GM19397 (cell line): ENCODE results near the gene TEFM.
"Not testable (repeated sequence)": the region's sequence is repeated elsewhere in the genome, so short reads cannot be mapped to it uniquely, and the experiment has no call there.

Experiments
- ATAC-seq: cut with Tn5 transposase; IDR thresholded peaks from one replicate; pipeline ENCODE4 v1.9.1; 2021; ENCODE audit warnings: mild to moderate bottlenecking, moderate library complexity; ENCODE audit not compliant: unreplicated experiment

TEFM gene

GRCh38 chr17:30906101-30906911 lies at the start of gene TEFM:
Gene TEFM (minus strand): TSS chr17:30906238. CDS start chr17:30906198, 40 bp downstream.
- peak; percentile 82 for ATAC-seq

GRCh38 chr17:30954046-30954830 lies 48.2 kb upstream of the TEFM start:
- ATAC-seq: no peak

GRCh38 chr17:30952638-30953393 lies 46.8 kb upstream of the TEFM start:
- no peak for ATAC-seq

GRCh38 chr17:30950669-30951399 lies 44.8 kb upstream of the TEFM start:
- no peak for ATAC-seq

DNA sequence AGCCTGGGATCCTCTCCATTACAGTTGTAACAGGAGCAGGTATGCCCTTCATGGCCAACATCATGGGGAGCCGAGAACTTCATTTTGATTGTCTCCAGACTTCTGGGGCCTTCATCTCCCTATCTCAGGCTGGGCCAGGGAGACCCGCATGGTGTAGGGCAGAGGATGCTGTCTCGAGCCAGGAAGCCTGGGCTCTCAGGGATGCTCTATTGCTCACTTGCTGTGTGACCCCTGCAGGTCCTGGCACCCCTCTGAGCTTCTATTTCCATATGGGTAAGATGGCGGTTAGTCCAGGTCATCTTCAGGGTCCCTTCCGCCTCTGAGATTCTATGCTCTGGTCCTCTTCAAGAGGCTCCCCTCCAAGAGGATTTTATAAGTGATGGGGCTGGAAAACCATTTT lies 44.2 kb upstream of the TEFM start:
- no peak for ATAC-seq

DNA sequence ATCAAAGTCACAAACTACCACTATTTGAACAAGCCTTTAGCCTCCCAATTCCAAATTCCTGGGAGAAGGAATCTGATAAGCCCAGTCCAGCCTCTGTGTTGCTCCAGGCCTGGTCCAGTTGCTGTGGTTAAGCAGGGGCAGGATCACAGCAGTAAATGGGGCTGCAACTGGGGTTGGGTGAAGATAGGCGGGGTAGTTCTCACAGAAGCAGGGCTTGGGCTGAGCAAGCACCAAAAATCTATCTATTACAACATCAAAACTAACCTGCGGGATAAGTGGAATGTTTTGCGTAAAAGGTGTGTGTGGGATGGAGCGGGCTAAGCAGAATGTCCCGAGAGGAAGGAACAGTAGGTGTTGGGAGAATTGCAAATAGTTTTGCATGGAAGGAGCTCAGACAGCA lies 41.8 kb upstream of the TEFM start:
- no peak for ATAC-seq

DNA sequence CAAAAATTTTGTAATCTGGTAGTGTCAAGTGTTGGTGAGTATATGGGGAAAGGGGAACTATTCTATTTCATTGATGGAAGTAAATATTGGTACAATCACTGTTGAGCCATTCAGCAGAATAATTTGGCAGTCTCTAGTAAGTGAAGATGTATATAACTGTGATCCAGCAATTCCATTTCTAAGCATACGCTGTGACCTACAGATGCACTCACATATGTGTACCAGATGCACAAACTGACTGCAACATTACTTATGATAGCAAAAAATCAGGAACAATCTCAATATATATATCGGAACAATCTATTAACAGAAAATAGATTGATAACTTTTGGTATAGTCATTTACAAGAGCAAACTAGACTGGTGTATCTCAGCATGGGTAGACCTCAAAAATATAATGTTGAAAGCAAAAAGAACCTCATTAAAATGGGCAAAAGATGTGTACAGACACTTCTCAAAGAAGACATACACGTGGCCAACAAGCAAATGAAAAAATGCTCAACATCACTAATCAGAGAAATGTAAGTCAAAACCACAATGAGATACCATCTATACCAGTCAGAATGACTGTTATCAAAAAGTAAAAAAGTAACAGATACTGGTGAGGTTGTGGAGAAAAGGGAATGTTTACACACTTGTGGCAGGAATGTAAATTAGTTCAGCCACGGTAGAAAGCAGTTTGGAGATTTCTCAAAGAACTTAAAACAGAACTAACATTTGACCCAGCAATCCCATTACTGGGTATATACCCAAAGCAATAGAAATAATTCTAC lies 36.5 kb upstream of the TEFM start:
- ATAC-seq: no peak

- ATAC-seq: no peak
Observed at GRCh38 chr17:30939051-30939689, 33.1 kb upstream of the TEFM start.

GRCh38 chr17:30933966-30934365 lies 27.9 kb upstream of the TEFM start:
- ATAC-seq: no peak

- not testable (repeated sequence) for ATAC-seq
Observed at GRCh38 chr17:30931582-30931981, 25.5 kb upstream of the TEFM start.

- no peak for ATAC-seq
Observed at GRCh38 chr17:30930495-30930894, 24.5 kb upstream of the TEFM start.

- not testable (repeated sequence) for ATAC-seq
Observed at GRCh38 chr17:30929861-30930260, 23.8 kb upstream of the TEFM start.

DNA sequence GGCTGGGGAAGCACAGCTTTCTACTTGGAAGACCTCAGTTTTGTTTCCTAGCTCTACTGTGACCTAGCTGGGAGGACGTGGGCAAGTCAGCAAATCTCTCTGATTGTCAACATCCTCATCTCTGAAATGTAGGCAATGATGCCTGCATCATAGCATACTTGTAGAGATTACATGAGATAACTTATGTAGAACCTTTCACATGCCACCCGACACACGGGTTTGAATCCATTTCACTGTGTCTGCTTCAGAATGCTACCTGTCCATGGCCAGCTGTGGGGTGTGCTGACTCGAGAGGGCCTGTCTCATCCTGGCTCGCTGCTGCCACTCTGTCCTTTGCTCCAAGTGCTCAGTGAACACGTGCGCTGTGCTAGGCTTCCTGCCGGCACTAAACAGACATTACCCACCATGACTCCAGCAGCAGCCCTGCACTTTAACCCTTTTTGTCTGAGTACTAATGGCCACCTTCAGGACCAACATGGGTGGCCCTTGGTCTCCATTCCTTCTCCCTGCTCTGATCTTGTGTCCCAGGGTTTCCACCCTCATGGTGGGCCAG lies 23.1 kb upstream of the TEFM start:
- no peak for ATAC-seq

- no peak for ATAC-seq
Observed at GRCh38 chr17:30928584-30928983, 22.5 kb upstream of the TEFM start.

DNA sequence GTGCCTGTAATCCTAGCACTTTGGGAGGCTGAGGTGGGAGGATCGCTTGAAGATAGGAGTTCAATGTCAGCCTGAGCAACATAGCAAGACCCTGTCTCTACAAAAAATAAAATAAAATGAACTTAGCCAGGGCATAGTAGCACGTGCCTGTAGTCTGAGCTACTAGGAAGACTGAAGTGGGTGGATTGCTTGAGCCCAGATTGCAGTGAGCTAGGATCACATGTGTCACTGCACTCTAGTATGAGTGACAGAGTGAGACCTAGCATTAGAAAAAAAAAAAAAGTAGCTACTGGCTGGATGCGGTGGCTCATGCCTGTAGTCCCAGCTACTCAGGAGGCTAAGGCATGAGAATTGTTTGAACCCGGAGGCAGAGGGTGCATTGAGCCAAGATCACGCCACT lies 21.7 kb upstream of the TEFM start:
- no peak for ATAC-seq

GRCh38 chr17:30926516-30926915 lies 20.5 kb upstream of the TEFM start:
- no peak for ATAC-seq

DNA sequence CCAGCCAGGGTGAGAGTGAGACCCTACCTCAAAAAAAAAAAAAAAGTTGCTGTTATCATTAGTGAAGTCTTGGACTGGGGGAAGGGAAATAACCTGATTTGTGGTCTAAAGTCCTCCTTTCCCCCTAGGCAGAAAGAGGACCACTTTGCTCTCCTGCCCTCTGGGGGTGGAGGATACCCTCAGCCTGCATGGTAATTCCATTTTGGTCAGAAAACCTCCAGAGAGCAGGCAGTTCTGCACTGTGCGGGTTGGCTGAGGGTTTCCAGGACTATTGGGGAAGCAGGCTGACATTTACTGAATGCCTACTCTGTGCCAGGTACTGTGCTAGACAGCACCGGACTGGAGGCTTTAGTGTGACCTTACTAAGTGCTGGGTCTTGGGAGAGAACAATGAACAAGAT lies 18.3 kb upstream of the TEFM start:
- no peak for ATAC-seq

GRCh38 chr17:30922235-30923030 lies 16.4 kb upstream of the TEFM start:
- ATAC-seq: no peak
